ENCODE results near the gene LCN10. TPM values are rescaled to one million over a fixed set of nuclear protein-coding genes. Genes with fewer than 3 reads are reported as not detected.

The LCN10 gene
- total and polyA plus RNA-seq, 2 of the 13 experiments (the other 11 are each of a cell fraction or from before 2014, with no cell fraction given), result 0.53 to 0.61 TPM

DNA sequence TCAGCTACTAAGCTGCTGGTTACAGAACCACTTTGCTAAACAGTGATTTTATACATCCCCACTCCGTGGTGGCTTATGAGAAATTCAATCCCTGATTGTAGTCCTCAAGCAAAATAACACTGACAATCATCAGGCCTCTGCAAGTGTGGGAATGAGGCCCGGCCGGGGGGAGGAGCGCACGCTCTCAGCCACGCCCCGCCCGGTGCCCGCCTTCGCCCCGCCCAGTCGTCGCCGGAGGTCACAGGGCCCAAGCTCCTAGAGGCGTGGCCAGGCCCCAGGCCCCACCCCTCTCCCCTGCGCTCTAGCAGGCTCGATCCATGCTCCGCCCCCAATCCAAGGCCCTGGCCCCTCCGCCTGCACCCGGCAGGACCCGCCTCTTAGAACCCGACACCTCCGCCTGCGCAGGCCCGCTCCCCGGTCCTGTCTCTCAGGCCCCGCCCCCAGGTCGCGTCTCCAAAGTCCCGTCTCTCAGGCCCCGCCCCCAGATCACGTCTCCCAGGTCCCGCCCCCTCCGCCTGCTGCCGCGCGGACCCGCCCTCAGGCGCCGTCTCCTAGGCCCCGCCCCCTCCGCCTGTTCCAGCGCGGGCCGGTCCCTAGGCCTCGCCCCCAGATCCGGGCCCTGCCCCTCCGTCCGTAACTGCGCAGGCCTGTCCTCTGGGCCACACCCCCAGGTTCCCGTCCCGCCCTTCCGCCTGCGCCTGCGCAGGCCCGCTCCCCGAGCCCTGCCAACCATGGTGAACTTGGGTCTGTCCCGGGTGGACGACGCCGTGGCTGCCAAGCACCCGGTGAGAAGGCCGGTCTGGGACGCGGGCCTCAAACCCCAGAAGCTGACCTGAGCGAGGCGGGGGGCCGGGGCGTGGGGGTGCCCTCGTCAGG lies 48.1 kb upstream of the LCN10 start, which contains the start of gene TMEM141 (continued):
- TF ChIP-seq TCF12 (IDR thresholded peaks at IDR 0.05) (no peak), TCF12 (CRISPR knock-in tag; IDR thresholded peaks at IDR 0.05) (no peak), XBP1 (CRISPR knock-in tag; IDR thresholded peaks at IDR 0.05) (no peak), GTF2F1 (IDR thresholded peaks at IDR 0.05; ENCODE audit: low read length) (no peak), ZMYM4 (CRISPR knock-in tag; IDR thresholded peaks at IDR 0.05) (no peak), NRL (CRISPR knock-in tag; IDR thresholded peaks at IDR 0.05; ENCODE audit: borderline replicate concordance) (no peak), ZNF30 (CRISPR knock-in tag; IDR thresholded peaks at IDR 0.05) (no peak), ZSCAN9 (CRISPR knock-in tag; IDR thresholded peaks at IDR 0.05; ENCODE audit: borderline replicate concordance) (peak; percentile 57; the same call in 1 of the 2 replicates), ZNF160 (CRISPR knock-in tag; IDR thresholded peaks at IDR 0.05) (no peak; the same call in 1 of the 2 replicates), ZNF766 (CRISPR knock-in tag; IDR thresholded peaks at IDR 0.05; ENCODE audit: borderline replicate concordance) (no peak), RFX3 (CRISPR knock-in tag; IDR thresholded peaks at IDR 0.05) (no peak), SNRNP70 (IDR thresholded peaks at IDR 0.05; ENCODE audit: low read depth, low read length) (no peak), ZNF552 (CRISPR knock-in tag; IDR thresholded peaks at IDR 0.05; ENCODE audit: borderline replicate concordance) (no peak), ATF1 (CRISPR knock-in tag; IDR thresholded peaks at IDR 0.05) (no peak), HHEX (CRISPR knock-in tag; IDR thresholded peaks at IDR 0.05) (no peak), GABPB1 (CRISPR knock-in tag; IDR thresholded peaks at IDR 0.05) (peak; percentile 82), ZNF562 (CRISPR knock-in tag; IDR thresholded peaks at IDR 0.05; ENCODE audit: borderline replicate concordance) (no peak), BRD4 (CRISPR knock-in tag; IDR thresholded peaks at IDR 0.05) (peak; percentile 72; the same call in 1 of the 2 replicates), ATRX (CRISPR knock-in tag; IDR thresholded peaks at IDR 0.05; ENCODE audit: borderline replicate concordance) (no peak), XRCC5 (optimal IDR thresholded peaks at IDR 0.05; ENCODE audit: low read length) (no peak), PTBP1 (IDR thresholded peaks at IDR 0.05; ENCODE audit: low read depth, low read length, poor library complexity, severe bottlenecking) (no peak), KDM5B (CRISPR knock-in tag; IDR thresholded peaks at IDR 0.05; ENCODE audit: borderline replicate concordance) (0 out of 2 replicates have a peak, but pooled peaks have one; percentile 21), RARA (CRISPR knock-in tag; IDR thresholded peaks at IDR 0.05) (peak; percentile 12; the same call in 1 of the 2 replicates)
- TF ChIP-seq, protein P1, sequence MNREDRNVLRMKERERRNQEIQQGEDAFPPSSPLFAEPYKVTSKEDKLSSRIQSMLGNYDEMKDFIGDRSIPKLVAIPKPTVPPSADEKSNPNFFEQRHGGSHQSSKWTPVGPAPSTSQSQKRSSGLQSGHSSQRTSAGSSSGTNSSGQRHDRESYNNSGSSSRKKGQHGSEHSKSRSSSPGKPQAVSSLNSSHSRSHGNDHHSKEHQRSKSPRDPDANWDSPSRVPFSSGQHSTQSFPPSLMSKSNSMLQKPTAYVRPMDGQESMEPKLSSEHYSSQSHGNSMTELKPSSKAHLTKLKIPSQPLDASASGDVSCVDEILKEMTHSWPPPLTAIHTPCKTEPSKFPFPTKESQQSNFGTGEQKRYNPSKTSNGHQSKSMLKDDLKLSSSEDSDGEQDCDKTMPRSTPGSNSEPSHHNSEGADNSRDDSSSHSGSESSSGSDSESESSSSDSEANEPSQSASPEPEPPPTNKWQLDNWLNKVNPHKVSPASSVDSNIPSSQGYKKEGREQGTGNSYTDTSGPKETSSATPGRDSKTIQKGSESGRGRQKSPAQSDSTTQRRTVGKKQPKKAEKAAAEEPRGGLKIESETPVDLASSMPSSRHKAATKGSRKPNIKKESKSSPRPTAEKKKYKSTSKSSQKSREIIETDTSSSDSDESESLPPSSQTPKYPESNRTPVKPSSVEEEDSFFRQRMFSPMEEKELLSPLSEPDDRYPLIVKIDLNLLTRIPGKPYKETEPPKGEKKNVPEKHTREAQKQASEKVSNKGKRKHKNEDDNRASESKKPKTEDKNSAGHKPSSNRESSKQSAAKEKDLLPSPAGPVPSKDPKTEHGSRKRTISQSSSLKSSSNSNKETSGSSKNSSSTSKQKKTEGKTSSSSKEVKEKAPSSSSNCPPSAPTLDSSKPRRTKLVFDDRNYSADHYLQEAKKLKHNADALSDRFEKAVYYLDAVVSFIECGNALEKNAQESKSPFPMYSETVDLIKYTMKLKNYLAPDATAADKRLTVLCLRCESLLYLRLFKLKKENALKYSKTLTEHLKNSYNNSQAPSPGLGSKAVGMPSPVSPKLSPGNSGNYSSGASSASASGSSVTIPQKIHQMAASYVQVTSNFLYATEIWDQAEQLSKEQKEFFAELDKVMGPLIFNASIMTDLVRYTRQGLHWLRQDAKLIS (CRISPR knock-in tag; IDR thresholded peaks at IDR 0.05), result peak; percentile 66; the same call in 1 of the 2 replicates
- TF ChIP-seq, protein P2, sequence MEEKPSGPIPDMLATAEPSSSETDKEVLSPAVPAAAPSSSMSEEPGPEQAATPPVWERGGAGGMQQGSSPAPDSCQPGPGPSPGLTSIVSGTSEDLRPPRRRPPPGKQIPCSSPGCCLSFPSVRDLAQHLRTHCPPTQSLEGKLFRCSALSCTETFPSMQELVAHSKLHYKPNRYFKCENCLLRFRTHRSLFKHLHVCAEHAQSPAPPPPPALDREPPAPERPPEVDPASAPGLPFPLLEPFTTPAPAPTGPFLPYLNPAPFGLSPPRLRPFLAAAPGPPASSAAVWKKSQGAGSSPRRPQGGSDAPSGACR (CRISPR knock-in tag; IDR thresholded peaks at IDR 0.05), result no peak
- TF ChIP-seq, protein P3, sequence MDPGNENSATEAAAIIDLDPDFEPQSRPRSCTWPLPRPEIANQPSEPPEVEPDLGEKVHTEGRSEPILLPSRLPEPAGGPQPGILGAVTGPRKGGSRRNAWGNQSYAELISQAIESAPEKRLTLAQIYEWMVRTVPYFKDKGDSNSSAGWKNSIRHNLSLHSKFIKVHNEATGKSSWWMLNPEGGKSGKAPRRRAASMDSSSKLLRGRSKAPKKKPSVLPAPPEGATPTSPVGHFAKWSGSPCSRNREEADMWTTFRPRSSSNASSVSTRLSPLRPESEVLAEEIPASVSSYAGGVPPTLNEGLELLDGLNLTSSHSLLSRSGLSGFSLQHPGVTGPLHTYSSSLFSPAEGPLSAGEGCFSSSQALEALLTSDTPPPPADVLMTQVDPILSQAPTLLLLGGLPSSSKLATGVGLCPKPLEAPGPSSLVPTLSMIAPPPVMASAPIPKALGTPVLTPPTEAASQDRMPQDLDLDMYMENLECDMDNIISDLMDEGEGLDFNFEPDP (CRISPR knock-in tag; conservative IDR thresholded peaks at IDR 0.05), result no peak
